Activated T-helper 1 cell treated with anti-CD3 and anti-CD28 coated beads, Interleukin-12 subunit alpha, Interleukin-12 subunit beta, Interleukin-2, Interleukin-4 antibody, amounts not matched to agents 30 ng/mL and 10 ng/mL and 1 ng/mL, durations not matched to agents 14 hours and 24 hours and 36 hours (primary cell): Measurements from ENCODE around the gene GJA4. TPM values are rescaled to one million over a fixed set of nuclear protein-coding genes. Genes with fewer than 3 reads are reported as not detected.

Experiments
- DNase-seq: peaks from one replicate; pipeline ENCODE4 v3.0.0; 2021; ENCODE audit warnings: low spot score
- H3K27ac Mint-ChIP-seq: one replicate; pipeline ENCODE4 v1.8.0; 2021; ENCODE audit warnings: mild to moderate bottlenecking, mixed read lengths
- H3K27me3 Mint-ChIP-seq: one replicate; pipeline ENCODE4 v1.8.0; 2022; ENCODE audit warnings: mild to moderate bottlenecking, moderate library complexity, mixed read lengths; ENCODE audit not compliant: insufficient read depth
- H3K36me3 Mint-ChIP-seq: one replicate; pipeline ENCODE4 v1.8.0; 2021; ENCODE audit warnings: low read depth, mixed read lengths
- H3K4me1 Mint-ChIP-seq: one replicate; pipeline ENCODE4 v1.8.0; 2021; ENCODE audit warnings: low read depth, mixed read lengths
- H3K4me3 Mint-ChIP-seq: one replicate; pipeline ENCODE4 v1.8.0; 2021; ENCODE audit warnings: mild to moderate bottlenecking, moderate library complexity, mixed read lengths
- H3K9me3 Mint-ChIP-seq: one replicate; pipeline ENCODE4 v1.8.0; 2021; ENCODE audit warnings: mixed read lengths
- intact Hi-C: fragments of 100-400 bp; cut with micrococcal nuclease; formaldehyde crosslinking; loops from one replicate; pipeline ENCODE4 v1.15.1; 2024
- total RNA-seq: library from RNA; stranded (reverse); gene quantifications from 2 replicates; pipeline ENCODE4 v1.2.3, GENCODE V29; 2022

Gene GJA4
- total RNA-seq, 1 donor from 2014 or later = not detected

- Mint-ChIP-seq H3K4me3 (no peak overlapping the region), H3K27me3 (no peaks in the 10 kb centered on the region), H3K27ac (no peak overlapping the region), H3K9me3 (no peaks in the 10 kb centered on the region), H3K4me1 (peaks cover 4% of the 10 kb centered on the region), H3K36me3 (no peaks in the 10 kb centered on the region)
- DNase-seq = no peak
- intact Hi-C loops = no loop called here
Measured at GRCh38 chr1:34840426-34840825, 47.6 kb downstream of the GJA4 start.

DNA sequence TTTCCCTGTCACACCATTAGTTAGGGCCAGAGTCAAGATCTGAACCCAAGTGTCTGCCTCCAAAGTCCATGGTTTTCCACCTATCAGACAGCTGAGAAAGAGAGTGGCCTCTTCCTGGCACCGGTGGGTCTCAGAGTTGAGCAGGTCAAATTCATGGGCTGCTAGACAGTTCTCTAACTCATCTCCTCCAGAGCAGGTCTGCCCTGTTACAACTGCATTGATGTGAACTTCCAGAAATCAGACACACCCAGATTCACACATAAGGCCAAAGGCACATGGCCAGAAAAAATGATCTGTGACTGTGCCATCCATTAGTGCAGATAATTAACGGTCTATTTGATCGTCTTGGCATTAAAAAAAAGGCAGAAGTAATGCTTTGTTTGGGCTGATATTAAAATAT is 49.3 kb downstream of the GJA4 start:
- intact Hi-C loops = no loop called here
- H3K36me3 Mint-ChIP-seq = no peaks in the 10 kb centered on the region
- H3K4me1 Mint-ChIP-seq = peaks cover 4% of the 10 kb centered on the region
- no peaks in the 10 kb centered on the region for H3K27me3 Mint-ChIP-seq
- no peak overlapping the region for H3K4me3 Mint-ChIP-seq
- no peak for DNase-seq
- H3K9me3 Mint-ChIP-seq = no peaks in the 10 kb centered on the region
- no peak overlapping the region for H3K27ac Mint-ChIP-seq

DNA sequence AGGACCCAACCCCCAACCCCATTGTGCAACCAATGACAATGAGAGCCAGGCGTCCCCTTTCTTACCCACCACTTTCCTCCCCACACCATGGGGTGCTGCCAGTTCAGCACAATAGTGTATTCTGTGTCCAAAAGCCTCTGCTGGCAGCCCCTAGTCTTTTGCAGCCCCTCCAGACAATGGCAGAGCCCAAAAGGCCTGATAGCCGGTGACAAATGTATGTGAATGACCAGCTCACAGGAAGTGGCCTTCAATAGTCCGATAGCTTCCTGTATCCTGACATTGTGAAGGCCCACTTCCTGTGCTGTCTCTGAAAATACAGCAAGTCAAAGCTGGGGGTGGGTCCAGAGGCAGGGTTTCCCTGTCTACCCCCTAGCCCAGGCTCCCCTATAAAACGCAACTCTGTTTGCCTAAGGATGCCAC is 50.2 kb downstream of the GJA4 start:
- H3K27me3 Mint-ChIP-seq = no peaks in the 10 kb centered on the region
- no peaks in the 10 kb centered on the region for H3K36me3 Mint-ChIP-seq
- H3K4me1 Mint-ChIP-seq = peaks cover 4% of the 10 kb centered on the region
- H3K9me3 Mint-ChIP-seq = no peaks in the 10 kb centered on the region
- DNase-seq = no peak
- H3K27ac Mint-ChIP-seq = no peak overlapping the region
- intact Hi-C loops = no loop called here
- no peak overlapping the region for H3K4me3 Mint-ChIP-seq

DNA sequence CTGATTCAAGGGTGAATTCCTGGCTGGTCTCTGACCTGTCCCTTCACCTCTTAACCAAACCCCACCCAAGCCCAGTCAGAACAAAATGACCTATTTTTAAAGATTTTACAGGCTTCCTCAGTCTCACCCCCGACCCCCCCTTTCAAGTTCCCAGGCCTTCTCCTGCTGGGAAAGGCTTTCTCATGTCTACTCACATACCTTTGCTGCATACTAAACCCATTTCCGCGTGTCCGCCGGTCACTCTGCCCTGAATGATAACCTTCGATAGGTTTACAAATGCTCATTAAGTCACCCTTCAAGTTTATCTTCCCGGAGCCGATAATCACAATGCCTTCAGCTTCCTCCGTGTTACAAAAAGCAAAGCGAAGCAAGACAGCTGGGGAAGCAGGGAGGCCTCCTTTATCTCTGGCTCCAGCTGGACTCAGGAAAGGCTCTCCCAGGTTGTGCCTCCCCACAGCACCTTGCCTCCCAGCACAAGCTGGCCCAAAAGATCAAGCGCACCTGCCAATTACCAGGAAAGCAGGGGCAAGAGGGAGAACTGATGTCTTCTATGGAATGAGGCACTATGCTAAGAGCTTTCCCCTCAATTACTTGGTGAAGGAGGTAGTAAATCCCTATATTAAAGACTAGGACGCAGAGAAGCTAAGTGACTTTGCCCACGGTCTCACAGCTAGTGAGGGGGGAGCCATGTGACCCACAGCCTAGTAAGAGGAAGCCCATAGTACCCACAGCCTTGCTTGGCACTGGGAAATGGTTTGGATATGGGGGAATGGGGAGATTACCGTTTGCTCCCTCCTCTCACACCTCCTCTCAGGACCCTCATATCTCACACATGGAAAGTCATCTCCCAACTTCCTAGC is 50.8 kb downstream of the GJA4 start:
- intact Hi-C loops = no loop called here
- DNase-seq = no peak
- no peak overlapping the region for H3K27ac Mint-ChIP-seq
- no peaks in the 10 kb centered on the region for H3K27me3 Mint-ChIP-seq
- no peaks in the 10 kb centered on the region for H3K36me3 Mint-ChIP-seq
- no peaks in the 10 kb centered on the region for H3K9me3 Mint-ChIP-seq
- H3K4me3 Mint-ChIP-seq = no peak overlapping the region
- H3K4me1 Mint-ChIP-seq = peaks cover 4% of the 10 kb centered on the region

- H3K4me3 Mint-ChIP-seq = no peak overlapping the region
- H3K9me3 Mint-ChIP-seq = no peaks in the 10 kb centered on the region
- intact Hi-C loops = no loop called here
- no peaks in the 10 kb centered on the region for H3K27me3 Mint-ChIP-seq
- peaks cover 4% of the 10 kb centered on the region for H3K4me1 Mint-ChIP-seq
- peaks cover 2% of the 10 kb centered on the region for H3K36me3 Mint-ChIP-seq
- no peak for DNase-seq
- H3K27ac Mint-ChIP-seq = no peak overlapping the region
Measured at GRCh38 chr1:34844252-34844634, 51.4 kb downstream of the GJA4 start.

Other genes starting within 250 kb of the GJA4 start
- gene GJB5, start 38.0 kb upstream of the GJA4 start, total RNA-seq = not detected in 2 replicates
- gene GJB4, start 33.3 kb upstream of the GJA4 start, total RNA-seq = not detected in 2 replicates
- not detected in 2 replicates for gene GJB3, start 11.8 kb upstream of the GJA4 start, total RNA-seq
- 62.4 and 66.2 TPM in 2 replicates for gene SMIM12, start 66.8 kb downstream of the GJA4 start, total RNA-seq
- gene DLGAP3, start 136.7 kb downstream of the GJA4 start, total RNA-seq = 0.65 and 0.93 TPM in 2 replicates
- gene TMEM35B, start 192.3 kb downstream of the GJA4 start, total RNA-seq = 22.1 and 22.6 TPM in 2 replicates
- gene ZMYM6, start 238.9 kb downstream of the GJA4 start, total RNA-seq = 20.7 and 24.6 TPM in 2 replicates